ENCODE data around the gene EPN3.

The EPN3 gene

DNA sequence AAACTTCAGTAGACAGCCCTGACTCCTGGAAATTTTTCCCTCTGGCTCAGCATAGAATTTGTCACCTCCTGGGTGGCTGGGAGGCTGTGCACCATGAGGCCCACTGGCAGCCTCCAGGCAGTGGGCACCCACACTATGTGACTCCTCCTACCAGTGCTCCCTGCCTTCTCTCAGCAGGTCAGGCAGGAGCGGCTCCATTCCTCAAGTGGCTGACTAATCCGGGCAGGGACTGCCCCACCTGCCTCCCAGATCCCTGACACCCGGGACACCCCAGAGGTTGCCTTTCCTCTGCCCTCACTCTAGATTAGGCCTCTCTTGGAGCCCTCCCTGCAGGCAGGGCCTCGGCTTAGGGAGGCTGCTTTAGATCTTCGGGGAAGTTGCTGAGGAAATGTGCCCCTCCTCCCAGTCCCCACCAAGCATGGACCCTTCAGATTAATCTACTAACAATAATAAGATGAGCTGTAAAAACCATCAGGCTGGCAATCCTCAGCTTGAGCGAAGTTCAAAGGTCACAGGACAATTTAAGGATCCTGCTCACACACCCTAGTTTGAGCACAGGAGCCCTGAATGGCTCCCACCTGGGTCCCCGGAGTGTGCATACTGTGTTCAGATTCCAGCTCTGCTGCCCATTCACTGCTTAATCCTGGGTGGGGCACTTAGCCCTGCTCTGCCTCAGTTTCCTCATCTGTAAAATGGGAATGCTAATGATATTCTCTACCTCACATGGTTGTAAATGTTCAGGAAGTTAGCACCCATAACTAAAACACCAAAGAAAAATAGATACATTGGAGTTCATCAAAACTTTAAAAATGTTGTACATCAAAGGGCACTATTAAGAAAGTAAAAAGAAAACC is 34.3 kb upstream of the EPN3 start:
- DNase-seq (ENCODE audit: low read depth), result no peak
- Histone ChIP-seq H3K9me3 (ENCODE audit: control insufficient read depth, low read length) (no peaks in the 10 kb centered on the region), H3K4me3 (ENCODE audit: low read length) (no peak overlapping the region), H3K4me1 (ENCODE audit: control insufficient read depth, insufficient read depth, low read length) (no peaks in the 10 kb centered on the region), H3K9ac (ENCODE audit: low read length) (no peak overlapping the region), H3K27me3 (replicated peaks; ENCODE audit: control insufficient read depth, insufficient read depth, low read length) (no peaks in the 10 kb centered on the region), H3K36me3 (ENCODE audit: control insufficient read depth, insufficient read depth, low read length, severe bottlenecking) (no peaks in the 10 kb centered on the region)

DNA sequence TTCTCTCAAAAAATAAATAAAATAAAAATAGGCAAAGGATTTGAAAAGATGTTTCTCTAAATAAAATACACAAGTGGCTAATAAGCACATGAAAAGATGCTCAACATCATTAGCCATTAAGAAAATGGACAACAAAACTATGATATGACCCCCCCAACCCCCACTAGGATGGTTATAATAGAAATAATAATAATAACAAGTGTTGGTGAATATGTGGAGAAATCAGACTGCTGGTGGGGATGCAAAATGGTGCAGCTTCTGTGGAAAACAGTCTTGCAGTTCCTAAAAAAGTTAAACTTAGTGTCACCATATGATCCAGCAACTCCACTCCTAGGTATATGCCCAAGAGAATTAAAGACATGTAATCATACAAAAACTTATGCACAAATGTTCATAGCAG is 33.3 kb upstream of the EPN3 start:
- Histone ChIP-seq H3K9ac (ENCODE audit: low read length) (no peak overlapping the region), H3K9me3 (ENCODE audit: control insufficient read depth, low read length) (no peaks in the 10 kb centered on the region), H3K4me1 (ENCODE audit: control insufficient read depth, insufficient read depth, low read length) (no peaks in the 10 kb centered on the region), H3K27me3 (replicated peaks; ENCODE audit: control insufficient read depth, insufficient read depth, low read length) (no peaks in the 10 kb centered on the region), H3K4me3 (ENCODE audit: low read length) (no peak overlapping the region), H3K36me3 (ENCODE audit: control insufficient read depth, insufficient read depth, low read length, severe bottlenecking) (no peaks in the 10 kb centered on the region)
- no peak for DNase-seq (ENCODE audit: low read depth)

DNA sequence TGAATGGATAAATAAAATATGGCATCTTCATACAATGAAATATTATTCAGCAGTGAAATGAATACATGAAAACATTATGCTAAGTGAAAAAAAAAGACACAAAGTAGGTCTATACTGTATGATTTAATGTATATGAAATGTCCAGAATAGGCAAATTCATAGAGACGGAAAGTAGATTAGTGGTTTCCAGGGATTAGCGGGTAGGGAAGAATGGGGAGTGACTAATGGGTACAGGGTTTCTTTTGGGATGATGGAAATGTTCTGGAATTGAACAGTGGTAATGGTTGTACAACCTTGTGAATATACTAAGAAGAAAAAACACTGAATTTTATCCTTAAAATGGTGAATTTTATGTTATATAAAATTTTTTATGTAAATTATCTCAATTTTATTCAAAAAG is 32.8 kb upstream of the EPN3 start:
- Histone ChIP-seq H3K27me3 (replicated peaks; ENCODE audit: control insufficient read depth, insufficient read depth, low read length) (no peaks in the 10 kb centered on the region), H3K4me1 (ENCODE audit: control insufficient read depth, insufficient read depth, low read length) (no peaks in the 10 kb centered on the region), H3K9ac (ENCODE audit: low read length) (no peak overlapping the region), H3K36me3 (ENCODE audit: control insufficient read depth, insufficient read depth, low read length, severe bottlenecking) (no peaks in the 10 kb centered on the region), H3K4me3 (ENCODE audit: low read length) (no peak overlapping the region), H3K9me3 (ENCODE audit: control insufficient read depth, low read length) (no peaks in the 10 kb centered on the region)
- no peak for DNase-seq (ENCODE audit: low read depth)

DNA sequence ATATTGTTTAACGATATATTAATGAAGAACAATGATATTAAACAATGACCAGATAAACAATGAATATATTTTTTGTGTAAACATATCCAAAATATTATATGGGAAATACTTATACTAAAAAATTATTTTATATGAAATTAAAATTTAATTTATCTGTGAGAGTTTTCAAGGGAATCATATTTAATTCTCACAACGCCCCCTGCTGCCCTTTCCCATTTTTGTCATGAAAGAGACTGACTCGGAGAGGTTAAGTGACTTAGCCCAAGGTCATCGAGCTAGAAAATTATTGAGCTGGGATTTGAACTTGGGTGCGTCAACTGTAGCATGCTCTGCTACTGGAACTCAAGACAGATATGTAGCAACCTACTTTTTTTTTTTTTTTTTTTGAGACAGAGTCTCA is 31.5 kb upstream of the EPN3 start:
- Histone ChIP-seq H3K27me3 (replicated peaks; ENCODE audit: control insufficient read depth, insufficient read depth, low read length) (no peaks in the 10 kb centered on the region), H3K9ac (ENCODE audit: low read length) (no peak overlapping the region), H3K4me3 (ENCODE audit: low read length) (no peak overlapping the region), H3K36me3 (ENCODE audit: control insufficient read depth, insufficient read depth, low read length, severe bottlenecking) (no peaks in the 10 kb centered on the region), H3K4me1 (ENCODE audit: control insufficient read depth, insufficient read depth, low read length) (no peaks in the 10 kb centered on the region), H3K9me3 (ENCODE audit: control insufficient read depth, low read length) (no peaks in the 10 kb centered on the region)
- peak; percentile 67 for DNase-seq (ENCODE audit: low read depth)

- no peak overlapping the region for H3K9ac ChIP-seq (ENCODE audit: low read length)
- no peaks in the 10 kb centered on the region for H3K9me3 ChIP-seq (ENCODE audit: control insufficient read depth, low read length)
- peaks cover under 1% of the 10 kb centered on the region for H3K4me1 ChIP-seq (ENCODE audit: control insufficient read depth, insufficient read depth, low read length)
- no peak overlapping the region for H3K4me3 ChIP-seq (ENCODE audit: low read length)
- H3K36me3 ChIP-seq (ENCODE audit: control insufficient read depth, insufficient read depth, low read length, severe bottlenecking), result no peaks in the 10 kb centered on the region
- DNase-seq (ENCODE audit: low read depth), result no peak
- H3K27me3 ChIP-seq (replicated peaks; ENCODE audit: control insufficient read depth, insufficient read depth, low read length), result no peaks in the 10 kb centered on the region
These were observed 30.1 kb upstream of the EPN3 start for GRCh38 chr17:50502301-50502990.

GRCh38 chr17:50505591-50506130 is 26.9 kb upstream of the EPN3 start:
- Histone ChIP-seq H3K36me3 (ENCODE audit: control insufficient read depth, insufficient read depth, low read length, severe bottlenecking) (no peaks in the 10 kb centered on the region), H3K4me1 (ENCODE audit: control insufficient read depth, insufficient read depth, low read length) (peaks cover 13% of the 10 kb centered on the region), H3K9me3 (ENCODE audit: control insufficient read depth, low read length) (no peaks in the 10 kb centered on the region), H3K9ac (ENCODE audit: low read length) (no peak overlapping the region), H3K4me3 (ENCODE audit: low read length) (no peak overlapping the region), H3K27me3 (replicated peaks; ENCODE audit: control insufficient read depth, insufficient read depth, low read length) (no peaks in the 10 kb centered on the region)
- no peak for DNase-seq (ENCODE audit: low read depth)

DNA sequence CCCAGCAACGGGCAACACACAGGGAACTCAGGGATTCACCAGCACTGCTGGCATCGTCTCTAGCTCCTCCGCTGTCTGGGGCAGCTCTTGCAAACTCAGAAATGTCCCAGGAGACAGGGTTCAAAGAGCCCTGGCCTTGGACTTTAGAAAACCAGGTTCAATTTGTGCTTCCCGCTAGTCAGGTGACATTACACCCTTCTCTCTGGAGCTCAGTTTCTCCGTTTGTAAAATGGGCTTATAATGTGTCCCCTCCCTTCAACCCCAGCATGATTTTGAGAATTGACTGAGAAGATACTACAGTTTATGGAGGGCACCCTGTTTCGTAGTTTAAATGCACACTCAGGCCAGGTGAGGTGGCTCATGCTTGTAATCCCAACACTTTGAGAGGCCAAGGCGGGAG is 26.2 kb upstream of the EPN3 start:
- H3K9me3 ChIP-seq (ENCODE audit: control insufficient read depth, low read length), result no peaks in the 10 kb centered on the region
- H3K4me3 ChIP-seq (ENCODE audit: low read length), result no peak overlapping the region
- no peaks in the 10 kb centered on the region for H3K36me3 ChIP-seq (ENCODE audit: control insufficient read depth, insufficient read depth, low read length, severe bottlenecking)
- H3K27me3 ChIP-seq (replicated peaks; ENCODE audit: control insufficient read depth, insufficient read depth, low read length), result no peaks in the 10 kb centered on the region
- peaks cover 20% of the 10 kb centered on the region for H3K4me1 ChIP-seq (ENCODE audit: control insufficient read depth, insufficient read depth, low read length)
- no peak overlapping the region for H3K9ac ChIP-seq (ENCODE audit: low read length)
- DNase-seq (ENCODE audit: low read depth), result no peak

GRCh38 chr17:50507871-50508572 is 24.5 kb upstream of the EPN3 start, which contains the start of gene MYCBPAP:
Gene MYCBPAP, plus strand, starts transcription at chr17:50508439. Its CDS starts 236 bp downstream, at chr17:50508675.
- DNase-seq (ENCODE audit: low read depth), result peak; percentile 93
- Histone ChIP-seq H3K27me3 (replicated peaks; ENCODE audit: control insufficient read depth, insufficient read depth, low read length) (no peaks in the 10 kb centered on the region), H3K4me1 (ENCODE audit: control insufficient read depth, insufficient read depth, low read length) (peaks cover 23% of the 10 kb centered on the region), H3K36me3 (ENCODE audit: control insufficient read depth, insufficient read depth, low read length, severe bottlenecking) (no peaks in the 10 kb centered on the region), H3K9ac (ENCODE audit: low read length) (peak within 1 kb of the TSS; percentile 66), H3K9me3 (ENCODE audit: control insufficient read depth, low read length) (no peaks in the 10 kb centered on the region), H3K4me3 (ENCODE audit: low read length) (peak within 1 kb of the TSS; percentile 79)

GRCh38 chr17:50508573-50509460 is 23.7 kb upstream of the EPN3 start:
- no peaks in the 10 kb centered on the region for H3K9me3 ChIP-seq (ENCODE audit: control insufficient read depth, low read length)
- DNase-seq (ENCODE audit: low read depth), result no peak
- no peaks in the 10 kb centered on the region for H3K36me3 ChIP-seq (ENCODE audit: control insufficient read depth, insufficient read depth, low read length, severe bottlenecking)
- peak overlapping the region; percentile 79 for H3K4me3 ChIP-seq (ENCODE audit: low read length)
- peaks cover 27% of the 10 kb centered on the region for H3K4me1 ChIP-seq (ENCODE audit: control insufficient read depth, insufficient read depth, low read length)
- no peaks in the 10 kb centered on the region for H3K27me3 ChIP-seq (replicated peaks; ENCODE audit: control insufficient read depth, insufficient read depth, low read length)
- peak overlapping the region; percentile 66 for H3K9ac ChIP-seq (ENCODE audit: low read length)

DNA sequence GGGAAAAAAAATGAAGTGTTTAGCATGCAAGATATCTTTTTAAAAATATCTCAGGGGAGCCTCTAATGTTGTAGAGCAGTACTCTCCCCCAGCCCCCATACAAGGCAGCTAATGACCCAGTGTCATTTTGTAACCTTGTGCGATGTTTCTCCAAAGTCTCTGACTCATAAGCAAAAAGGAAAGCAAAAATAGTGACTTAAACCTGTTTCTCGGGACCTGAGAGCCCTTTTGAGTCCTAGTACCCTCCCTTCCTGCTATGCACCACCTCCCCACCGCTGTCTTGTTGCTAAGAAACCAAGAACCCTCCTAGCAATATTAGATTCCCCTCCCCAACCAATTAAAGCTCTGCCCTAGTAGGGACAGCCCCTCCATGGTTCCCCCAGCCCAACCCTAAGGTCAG is 21.5 kb upstream of the EPN3 start:
- no peaks in the 10 kb centered on the region for H3K27me3 ChIP-seq (replicated peaks; ENCODE audit: control insufficient read depth, insufficient read depth, low read length)
- H3K4me1 ChIP-seq (ENCODE audit: control insufficient read depth, insufficient read depth, low read length), result peaks cover 50% of the 10 kb centered on the region
- H3K9ac ChIP-seq (ENCODE audit: low read length), result peak overlapping the region; percentile 34
- peak; percentile 34 for DNase-seq (ENCODE audit: low read depth)
- no peaks in the 10 kb centered on the region for H3K36me3 ChIP-seq (ENCODE audit: control insufficient read depth, insufficient read depth, low read length, severe bottlenecking)
- no peaks in the 10 kb centered on the region for H3K9me3 ChIP-seq (ENCODE audit: control insufficient read depth, low read length)
- peak overlapping the region; percentile 12 for H3K4me3 ChIP-seq (ENCODE audit: low read length)

All from adipocyte (in vitro differentiated cells).